ENCODE results near the gene RPA4. TPM values are rescaled to one million over a fixed set of nuclear protein-coding genes. Genes with fewer than 3 reads are reported as not detected.
A peak's percentile ranks its signal among the peaks of the same experiment; 100 is the strongest.

Gene RPA4
- total and polyA plus RNA-seq, 2 experiments from 2014 or later: 0.15 to 0.65 TPM

- Histone ChIP-seq H3K27me3 (replicated peaks; ENCODE audit: insufficient read depth) (no peaks in the 10 kb centered on the region), H3K4me3 (no peak overlapping the region), H4K20me1 (ENCODE audit: insufficient read depth) (no peaks in the 10 kb centered on the region), H3K9me3 (ENCODE audit: low read depth) (no peaks in the 10 kb centered on the region), H3K4me1 (ENCODE audit: insufficient read depth) (no peaks in the 10 kb centered on the region), H3F3A (ENCODE audit: insufficient read depth) (no peaks in the 10 kb centered on the region), H2AFZ (no peak overlapping the region), H3K27ac (no peak overlapping the region), H3K4me2 (ENCODE audit: unreplicated experiment) (no peak overlapping the region), H3K9me2 (ENCODE audit: insufficient read depth) (no peaks in the 10 kb centered on the region), H3K79me2 (ENCODE audit: insufficient read depth) (no peaks in the 10 kb centered on the region), H3K36me3 (ENCODE audit: low read depth) (no peaks in the 10 kb centered on the region), H3K9ac (no peak overlapping the region)
- 94 to 96% methylated on average over 3 of the region's 3 CpGs for WGBS, 2 experiments (ENCODE audit: low coverage in 1 of 2, low lambda C conversion rate in 2 of 2, missing lambda C conversion rate in 2 of 2)
- no peak for DNase-seq
- TF ChIP-seq EZH2phosphoT487 (IDR thresholded peaks at IDR 0.05; ENCODE audit: insufficient read depth, low read depth) (no peak), EZH2 (IDR thresholded peaks at IDR 0.05; ENCODE audit: insufficient read depth, poor library complexity, severe bottlenecking) (no peak)
- in situ Hi-C loops (cut with MboI): no loop called here
Measured at GRCh38 chrX:96861218-96861617, 22.5 kb upstream of the RPA4 start.

DNA sequence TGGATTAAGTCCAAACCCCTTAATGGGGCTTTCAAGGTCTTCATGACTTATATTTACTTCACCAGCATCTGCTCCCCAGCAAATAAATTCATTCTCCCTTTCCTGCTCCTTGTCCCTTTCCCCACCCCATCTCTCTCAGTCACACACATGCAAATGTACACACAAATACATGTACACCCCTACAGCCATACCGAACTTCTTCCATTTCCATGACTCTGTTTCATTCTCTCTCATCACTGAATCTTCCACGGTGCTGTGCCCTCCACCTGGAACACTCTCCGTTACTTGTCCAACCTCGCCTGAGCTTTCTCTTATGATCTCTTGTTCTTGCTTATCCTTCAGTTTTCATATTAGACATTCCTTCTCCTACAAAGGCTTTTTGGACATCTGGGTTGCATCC, 22.0 kb upstream of the RPA4 start:
- H3K9ac ChIP-seq: no peak overlapping the region

DNA sequence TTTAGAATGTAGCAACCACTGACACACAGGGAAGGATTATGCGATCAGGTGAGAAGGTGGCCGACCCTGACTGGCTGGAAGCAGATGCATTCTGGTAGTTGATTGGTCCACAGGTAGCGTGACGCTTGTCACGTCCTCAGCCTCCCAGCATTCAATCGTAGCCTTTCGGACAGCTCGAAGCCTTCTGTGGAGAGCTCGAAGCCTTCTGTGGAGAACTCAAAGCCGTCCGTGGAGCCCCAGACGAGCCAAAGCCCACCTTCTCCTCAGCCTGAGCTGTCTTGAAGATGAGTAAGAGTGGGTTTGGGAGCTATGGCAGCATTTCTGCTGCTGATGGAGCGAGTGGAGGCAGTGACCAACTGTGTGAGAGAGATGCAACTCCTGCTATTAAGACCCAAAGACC, 319 bp downstream of the RPA4 start:
- Histone ChIP-seq H3K9ac (no peak overlapping the region), H3K4me1 (ENCODE audit: insufficient read depth) (no peaks in the 10 kb centered on the region), H3K4me3 (no peak overlapping the region), H3K27ac (no peak overlapping the region), H3K4me2 (ENCODE audit: unreplicated experiment) (no peak overlapping the region), H3K36me3 (ENCODE audit: low read depth) (no peaks in the 10 kb centered on the region), H3K9me2 (ENCODE audit: insufficient read depth) (no peaks in the 10 kb centered on the region), H3K79me2 (ENCODE audit: insufficient read depth) (no peaks in the 10 kb centered on the region), H4K20me1 (ENCODE audit: insufficient read depth) (no peaks in the 10 kb centered on the region), H3F3A (ENCODE audit: insufficient read depth) (no peaks in the 10 kb centered on the region), H3K27me3 (replicated peaks; ENCODE audit: insufficient read depth) (no peaks in the 10 kb centered on the region), H3K9me3 (ENCODE audit: low read depth) (no peaks in the 10 kb centered on the region), H2AFZ (no peak overlapping the region)
- DNase-seq: no peak
- TF ChIP-seq EZH2 (IDR thresholded peaks at IDR 0.05; ENCODE audit: insufficient read depth, poor library complexity, severe bottlenecking) (no peak), EZH2phosphoT487 (IDR thresholded peaks at IDR 0.05; ENCODE audit: insufficient read depth, low read depth) (no peak)
- in situ Hi-C loops (cut with MboI): no loop called here
- 96 to 99% methylated on average over 10 to 13 of the region's 13 CpGs for WGBS, 2 experiments (ENCODE audit: low coverage in 1 of 2, low lambda C conversion rate in 2 of 2, missing lambda C conversion rate in 2 of 2)

More for the DNA sequence above, 22.0 kb upstream of the RPA4 start:
- Histone ChIP-seq H3K9me3 (ENCODE audit: low read depth) (no peaks in the 10 kb centered on the region), H4K20me1 (ENCODE audit: insufficient read depth) (no peaks in the 10 kb centered on the region), H3K4me2 (ENCODE audit: unreplicated experiment) (no peak overlapping the region), H3F3A (ENCODE audit: insufficient read depth) (no peaks in the 10 kb centered on the region), H2AFZ (no peak overlapping the region), H3K4me3 (no peak overlapping the region), H3K27ac (no peak overlapping the region), H3K36me3 (ENCODE audit: low read depth) (no peaks in the 10 kb centered on the region), H3K9me2 (ENCODE audit: insufficient read depth) (no peaks in the 10 kb centered on the region), H3K27me3 (replicated peaks; ENCODE audit: insufficient read depth) (no peaks in the 10 kb centered on the region), H3K4me1 (ENCODE audit: insufficient read depth) (no peaks in the 10 kb centered on the region), H3K79me2 (ENCODE audit: insufficient read depth) (no peaks in the 10 kb centered on the region)
- no peak for DNase-seq
- in situ Hi-C loops (cut with MboI): no loop called here
- WGBS, 2 experiments (ENCODE audit: low coverage in 1 of 2, low lambda C conversion rate in 2 of 2, missing lambda C conversion rate in 2 of 2): 79 to 85% methylated on average over 4 of the region's 4 CpGs
- TF ChIP-seq EZH2phosphoT487 (IDR thresholded peaks at IDR 0.05; ENCODE audit: insufficient read depth, low read depth) (no peak), EZH2 (IDR thresholded peaks at IDR 0.05; ENCODE audit: insufficient read depth, poor library complexity, severe bottlenecking) (no peak)

- no peak for DNase-seq
- TF ChIP-seq EZH2phosphoT487 (IDR thresholded peaks at IDR 0.05; ENCODE audit: insufficient read depth, low read depth) (no peak), EZH2 (IDR thresholded peaks at IDR 0.05; ENCODE audit: insufficient read depth, poor library complexity, severe bottlenecking) (no peak)
- H3K9ac ChIP-seq: no peak overlapping the region
- no peak overlapping the region for H3K4me2 ChIP-seq (ENCODE audit: unreplicated experiment)
- H3K27ac ChIP-seq: no peak overlapping the region
- H3K4me1 ChIP-seq (ENCODE audit: insufficient read depth): no peaks in the 10 kb centered on the region
- H2AFZ ChIP-seq: no peak overlapping the region
- H3F3A ChIP-seq (ENCODE audit: insufficient read depth): no peaks in the 10 kb centered on the region
- H3K9me2 ChIP-seq (ENCODE audit: insufficient read depth): no peaks in the 10 kb centered on the region
- H3K9me3 ChIP-seq (ENCODE audit: low read depth): no peaks in the 10 kb centered on the region
- H3K27me3 ChIP-seq (replicated peaks; ENCODE audit: insufficient read depth): no peaks in the 10 kb centered on the region
- in situ Hi-C loops (cut with MboI): no loop called here
- H3K36me3 ChIP-seq (ENCODE audit: low read depth): no peaks in the 10 kb centered on the region
- H3K4me3 ChIP-seq: no peak overlapping the region
- no peaks in the 10 kb centered on the region for H3K79me2 ChIP-seq (ENCODE audit: insufficient read depth)
- no peaks in the 10 kb centered on the region for H4K20me1 ChIP-seq (ENCODE audit: insufficient read depth)
- WGBS, 2 experiments (ENCODE audit: low coverage in 1 of 2, low lambda C conversion rate in 2 of 2, missing lambda C conversion rate in 2 of 2): 93 to 94% methylated on average over 1 of the region's 1 CpG
Measured at GRCh38 chrX:96889726-96890125, 6.0 kb downstream of the RPA4 start.

GRCh38 chrX:96906741-96907140, 23.0 kb downstream of the RPA4 start:
- Histone ChIP-seq H3K27me3 (replicated peaks; ENCODE audit: insufficient read depth) (no peaks in the 10 kb centered on the region), H3K4me1 (ENCODE audit: insufficient read depth) (peaks cover 8% of the 10 kb centered on the region; the same call in 1 of the 2 replicates), H3K9me2 (ENCODE audit: insufficient read depth) (no peaks in the 10 kb centered on the region), H3K4me3 (no peak overlapping the region), H3F3A (ENCODE audit: insufficient read depth) (no peaks in the 10 kb centered on the region), H3K27ac (no peak overlapping the region), H2AFZ (no peak overlapping the region), H3K4me2 (ENCODE audit: unreplicated experiment) (no peak overlapping the region), H4K20me1 (ENCODE audit: insufficient read depth) (no peaks in the 10 kb centered on the region), H3K79me2 (ENCODE audit: insufficient read depth) (no peaks in the 10 kb centered on the region), H3K36me3 (ENCODE audit: low read depth) (no peaks in the 10 kb centered on the region), H3K9ac (no peak overlapping the region), H3K9me3 (ENCODE audit: low read depth) (no peaks in the 10 kb centered on the region)
- in situ Hi-C loops (cut with MboI): no loop called here
- TF ChIP-seq EZH2phosphoT487 (IDR thresholded peaks at IDR 0.05; ENCODE audit: insufficient read depth, low read depth): no peak
- TF ChIP-seq EZH2 (IDR thresholded peaks at IDR 0.05; ENCODE audit: insufficient read depth, poor library complexity, severe bottlenecking): no peak
- peak; percentile 4 for DNase-seq
- WGBS, 2 experiments (ENCODE audit: low coverage in 1 of 2, low lambda C conversion rate in 2 of 2, missing lambda C conversion rate in 2 of 2): 91 to 100% methylated on average over 2 of the region's 2 CpGs
